A673 (cell line): Measurements from ENCODE around the gene ANKRD35. TPM values are rescaled to one million over a fixed set of nuclear protein-coding genes. Genes with fewer than 3 reads are reported as not detected.

ENCODE experiments used
- BruUV-seq: library from RNA; stranded (reverse); fragments of 400-500 nt; replicated peaks from 2 replicates; lab custom pipeline; 2021; lab: Mats Ljungman, UMichigan
- CTCF ChIA-PET: fragments of 300-600 bp; sonication (Branson Sonifier 250); formaldehyde crosslinking; loops from one replicate; lab custom pipeline; 2022; ENCODE audit warnings: antibody characterized with exemption; lab: Charles Lee
- POLR2A ChIA-PET: fragments of 300-600 bp; sonication (Branson Sonifier 250); formaldehyde crosslinking; loops from one replicate; lab custom pipeline; 2022; ENCODE audit warnings: antibody characterized with exemption; ENCODE audit not compliant: low non-redundant PET; lab: Charles Lee
- DNase-seq: peaks from one replicate; pipeline ENCODE4 v3.0.0-alpha.2; 2015; ENCODE audit warnings: low spot score
- H3K27ac ChIP-seq: fragments of 200-600 bp; sonication (generic); 2 replicates; pipeline ENCODE4 v1.5.1; 2016; ENCODE audit warnings: mixed run types, low read depth, mild to moderate bottlenecking, mixed read lengths, antibody characterized with exemption, low read length; ENCODE audit not compliant: poor library complexity, severe bottlenecking
- H3K27me3 ChIP-seq: fragments of 200-600 bp; sonication (generic); replicated peaks from 2 replicates; pipeline ENCODE4 v1.6.1; 2017; ENCODE audit warnings: mixed run types, low read depth, mild to moderate bottlenecking, mixed read lengths, antibody characterized with exemption, low read length; ENCODE audit not compliant: insufficient read depth, poor library complexity
- H3K36me3 ChIP-seq: fragments of 200-600 bp; sonication (generic); 2 replicates; pipeline ENCODE4 v1.6.1; 2016; ENCODE audit warnings: mixed run types, mild to moderate bottlenecking, mixed read lengths, antibody characterized with exemption, low read length; ENCODE audit not compliant: insufficient read depth, poor library complexity, severe bottlenecking
- H3K4me1 ChIP-seq: fragments of 200-600 bp; sonication (generic); 2 replicates; pipeline ENCODE4 v1.6.1; 2017; ENCODE audit warnings: mixed run types, mild to moderate bottlenecking, mixed read lengths, antibody characterized with exemption, low read length; ENCODE audit not compliant: insufficient read depth, poor library complexity, severe bottlenecking
- H3K4me3 ChIP-seq: fragments of 200-600 bp; sonication (generic); 2 replicates; pipeline ENCODE4 v1.5.1; 2016; ENCODE audit warnings: low read depth, mixed run types, mild to moderate bottlenecking, mixed read lengths, low read length; ENCODE audit not compliant: poor library complexity, severe bottlenecking
- H3K9me3 ChIP-seq: fragments of 200-600 bp; sonication (generic); 2 replicates; pipeline ENCODE4 v1.6.1; 2016; ENCODE audit warnings: mixed run types, low read depth, mild to moderate bottlenecking, mixed read lengths, antibody characterized with exemption, low read length; ENCODE audit not compliant: poor library complexity, severe bottlenecking
- CTCF ChIP-seq: fragments of 300-800, 200-600 bp; sonication (generic); conservative IDR thresholded peaks from 2 replicates; pipeline ENCODE4 v1.5.1; 2017; ENCODE audit warnings: low read depth, mild to moderate bottlenecking, antibody characterized with exemption, low read length, moderate library complexity, mixed read lengths
- EZH2 ChIP-seq: fragments of 200-600 bp; sonication (generic); IDR thresholded peaks from 2 replicates; pipeline ENCODE4 v1.6.1; 2017; ENCODE audit warnings: borderline replicate concordance, low read depth, mild to moderate bottlenecking, mixed read lengths, antibody characterized with exemption, low read length; ENCODE audit not compliant: poor library complexity, severe bottlenecking
- intact Hi-C: fragments of 100-400 bp; cut with micrococcal nuclease; formaldehyde crosslinking; loops from one replicate; pipeline ENCODE4 v1.10.0; 2022; ENCODE audit not compliant: unreplicated experiment
- total RNA-seq: library from RNA; stranded (reverse); gene quantifications from 2 replicates; pipeline ENCODE4 v1.2.3, GENCODE V29; 2021

ANKRD35 gene
- total RNA-seq, 1 experiment from 2014 or later, result not detected

GRCh38 chr1:145889722-145890121, 4.1 kb upstream of the ANKRD35 start:
- POLR2A ChIA-PET, result no interaction called here

GRCh38 chr1:145887631-145888030, 2.0 kb upstream of the ANKRD35 start:
- H3K36me3 ChIP-seq, result no peaks in the 10 kb centered on the region
- intact Hi-C loops, result loop anchor here (5.0 kb wide), 1 partner anchor 35 kb away; no protein-coding TSS in a partner anchor
- BruUV-seq, result no TSS peak
- TF ChIP-seq EZH2, result no peak
- TF ChIP-seq CTCF, result no peak
- H3K4me1 ChIP-seq, result peaks cover 18% of the 10 kb centered on the region
- H3K27ac ChIP-seq, result no peak overlapping the region
- ChIA-PET CTCF (no interaction called here), POLR2A (no interaction called here)
- no peaks in the 10 kb centered on the region for H3K9me3 ChIP-seq
- H3K4me3 ChIP-seq, result no peak overlapping the region
- DNase-seq, result no peak
- peaks cover 22% of the 10 kb centered on the region for H3K27me3 ChIP-seq

More at GRCh38 chr1:145889722-145890121, 4.1 kb upstream of the ANKRD35 start:
- intact Hi-C loops, result loop anchor here (2.0 to 5.0 kb wide), 2 partner anchors 37 to 125 kb away; no protein-coding TSS in a partner anchor
- H3K36me3 ChIP-seq, result no peaks in the 10 kb centered on the region
- CTCF ChIA-PET, result no interaction called here
- peaks cover 7% of the 10 kb centered on the region for H3K27me3 ChIP-seq
- no TSS peak for BruUV-seq
- H3K9me3 ChIP-seq, result no peaks in the 10 kb centered on the region
- TF ChIP-seq EZH2, result no peak
- no peak for TF ChIP-seq CTCF
- H3K27ac ChIP-seq, result no peak overlapping the region
- no peak for DNase-seq
- H3K4me3 ChIP-seq, result no peak overlapping the region
- H3K4me1 ChIP-seq, result peaks cover 22% of the 10 kb centered on the region

GRCh38 chr1:145886816-145887215, 1.1 kb upstream of the ANKRD35 start:
- BruUV-seq, result no TSS peak
- H3K4me3 ChIP-seq, result no peak overlapping the region
- intact Hi-C loops, result loop anchor here (5.0 kb wide), 1 partner anchor 35 kb away; no protein-coding TSS in a partner anchor
- ChIA-PET POLR2A (no interaction called here), CTCF (no interaction called here)
- H3K4me1 ChIP-seq, result peaks cover 11% of the 10 kb centered on the region
- H3K27ac ChIP-seq, result no peak overlapping the region
- DNase-seq, result no peak
- H3K9me3 ChIP-seq, result no peaks in the 10 kb centered on the region
- TF ChIP-seq CTCF (no peak), EZH2 (no peak)
- H3K27me3 ChIP-seq, result peaks cover 22% of the 10 kb centered on the region
- no peaks in the 10 kb centered on the region for H3K36me3 ChIP-seq
